T-cell (primary cell): ENCODE data around the gene SST. TPM values are rescaled to one million over a fixed set of nuclear protein-coding genes. Genes with fewer than 3 reads are reported as not detected.
"Not testable (repeated sequence)": the region's sequence is repeated elsewhere in the genome, so short reads cannot be mapped to it uniquely, and the experiment has no call there.

Source experiments
- ATAC-seq, 4 experiments: fragments of 200-7000 bp in 3 of 4; fragments of 150-1000 bp in 1 of 4; cut with Tn5 transposase; replicated peaks in 1 of 4; 1 replicate in 3 of 4; 2 replicates in 1 of 4; pipeline ENCODE4 v1.10.0; 2021; ENCODE audit warnings: moderate library complexity in 3 of 4, mild to moderate bottlenecking in 2 of 4, moderate number of reproducible peaks in 1 of 4
- CTCF ChIA-PET, 2 donors: fragments of 300-600 bp; sonication (Branson Sonifier 250); formaldehyde crosslinking; loops; one replicate each; lab custom pipeline; 2022; ENCODE audit warnings: antibody characterized with exemption in 2 of 2; lab: Charles Lee
- POLR2A ChIA-PET, 2 donors: fragments of 300-600 bp; sonication (Branson Sonifier 250); formaldehyde crosslinking; loops; one replicate each; lab custom pipeline; 2022; ENCODE audit warnings: antibody characterized with exemption in 2 of 2; lab: Charles Lee
- DNase-seq, 35 experiments: peaks; one replicate each; pipeline versions ENCODE4 v3.0.0 to v3.0.0-alpha.2; 2013 to 2023
- H3K27ac ChIP-seq: one replicate; pipeline ENCODE4 v1.5.1; 2013; ENCODE audit warnings: low read length
- H3K27me3 ChIP-seq, 2 experiments: replicated peaks in 1 of 2; 1 replicate in 1 of 2; 2 replicates in 1 of 2; pipeline versions ENCODE4 v1.6.1 to v1.7.0; 2013; ENCODE audit warnings: low read length in 1 of 2, mixed read lengths in 1 of 2; ENCODE audit not compliant: control insufficient read depth in 2 of 2, insufficient read depth in 2 of 2; ENCODE audit errors: extremely low read depth in 1 of 2
- H3K36me3 ChIP-seq, 2 donors: 1 replicate in 1 of 2; 2 replicates in 1 of 2; pipeline versions ENCODE4 v1.6.1 to v1.7.0; 2013; ENCODE audit warnings: low read length in 1 of 2; ENCODE audit not compliant: control insufficient read depth in 2 of 2, insufficient read depth in 1 of 2; ENCODE audit errors: extremely low read depth in 1 of 2
- H3K4me1 ChIP-seq, 2 experiments: 1 replicate in 1 of 2; 2 replicates in 1 of 2; pipeline versions ENCODE4 v1.6.1 to v1.7.0; 2013; ENCODE audit warnings: low read length in 2 of 2, mixed read lengths in 1 of 2; ENCODE audit not compliant: insufficient read depth in 2 of 2, control insufficient read depth in 1 of 2; ENCODE audit errors: extremely low read depth in 1 of 2
- H3K4me3 ChIP-seq, 2 donors: 1 replicate in 1 of 2; 2 replicates in 1 of 2; pipeline versions ENCODE4 v1.5.1 to v1.7.0; 2013; ENCODE audit warnings: mild to moderate bottlenecking in 2 of 2, low read length in 1 of 2, moderate library complexity in 1 of 2; ENCODE audit not compliant: control insufficient read depth in 1 of 2; ENCODE audit errors: extremely low read depth in 1 of 2
- H3K9me3 ChIP-seq: 2 replicates; pipeline ENCODE4 v1.7.0; 2013
- H3K27ac Mint-ChIP-seq, 2 donors: one replicate each; pipeline ENCODE4 v1.8.0; 2020 to 2021; ENCODE audit warnings: mild to moderate bottlenecking in 2 of 2, mixed read lengths in 2 of 2
- H3K27me3 Mint-ChIP-seq, 2 donors: one replicate each; pipeline ENCODE4 v1.8.0; 2021 to 2022; ENCODE audit warnings: mixed read lengths in 2 of 2
- H3K36me3 Mint-ChIP-seq: one replicate; pipeline ENCODE4 v1.8.0; 2021; ENCODE audit warnings: mixed read lengths
- H3K4me1 Mint-ChIP-seq, 3 donors: one replicate each; pipeline ENCODE4 v1.8.0; 2020 to 2022; ENCODE audit warnings: mixed read lengths in 3 of 3, mild to moderate bottlenecking in 1 of 3
- H3K4me3 Mint-ChIP-seq, 3 donors: one replicate each; pipeline ENCODE4 v1.8.0; 2020 to 2022; ENCODE audit warnings: mild to moderate bottlenecking in 3 of 3, mixed read lengths in 3 of 3, moderate library complexity in 3 of 3
- H3K9me3 Mint-ChIP-seq, 3 donors: one replicate each; pipeline ENCODE4 v1.8.0; 2020 to 2022; ENCODE audit warnings: mixed read lengths in 3 of 3
- whole genome bisulfite sequencing: methylation state at CpG from one replicate; pipeline ENCODE4 v1.1.5; 2013; ENCODE audit warnings: missing lambda C conversion rate; ENCODE audit not compliant: insufficient coverage; 5-methylcytosine and 5-hydroxymethylcytosine counted together
- total RNA-seq, 35 experiments: library from RNA in 6 of 35; stranded (reverse) in 6 of 35; fragments of 120-200 nt in 1 of 35; gene quantifications; one replicate each; pipeline versions ENCODE4 v1.2.1 to v1.2.4 and lab custom pipeline; 2013 to 2026

Gene SST
- total RNA-seq, 5 donors from 2014 or later (not counting 1 experiment from before 2014, with no cell fraction given), result not detected

GRCh38 chr3:187645379-187645778 lies 24.8 kb downstream of the SST start:
- no CpG with 5 or more reads among the region's 1 CpG for WGBS
- DNase-seq, H3K4me3 ChIP-seq, POLR2A ChIA-PET, H3K4me1 ChIP-seq, H3K36me3 Mint-ChIP-seq, H3K9me3 ChIP-seq, H3K36me3 ChIP-seq, H3K4me3 Mint-ChIP-seq, H3K9me3 Mint-ChIP-seq, H3K27ac Mint-ChIP-seq, H3K27me3 ChIP-seq, ATAC-seq, H3K4me1 Mint-ChIP-seq, H3K27ac ChIP-seq: not testable (repeated sequence)
- CTCF ChIA-PET, result interaction anchor here in 1 of 2 donors (0.5 kb wide), 1 partner anchor 37 kb away, joined by 5 read pairs; no protein-coding TSS in a partner anchor
- H3K27me3 Mint-ChIP-seq, result peaks cover 33 to 41% of the 10 kb centered on the region in 2 donors

- ChIA-PET CTCF (no interaction called here), POLR2A (no interaction called here)
- H3K4me1 ChIP-seq, result no peaks in the 10 kb centered on the region
- Mint-ChIP-seq H3K36me3 (no peaks in the 10 kb centered on the region), H3K27ac (no peak overlapping the region), H3K4me1 (no peaks in the 10 kb centered on the region), H3K4me3 (no peak overlapping the region), H3K27me3 (peaks cover 17 to 45% of the 10 kb centered on the region in 2 donors), H3K9me3 (no peaks in the 10 kb centered on the region)
- no peak overlapping the region for H3K4me3 ChIP-seq
- H3K27ac ChIP-seq, result no peak overlapping the region
- ATAC-seq (no peak), DNase-seq (no peak)
- H3K27me3 ChIP-seq, result no peaks in the 10 kb centered on the region
- no CpG with 5 or more reads among the region's 5 CpGs for WGBS
- no peaks in the 10 kb centered on the region for H3K9me3 ChIP-seq
- no peaks in the 10 kb centered on the region for H3K36me3 ChIP-seq
Measured at GRCh38 chr3:187642861-187643260, 27.3 kb downstream of the SST start.

GRCh38 chr3:187641320-187642016 lies 28.7 kb downstream of the SST start:
- Mint-ChIP-seq H3K27me3 (peaks cover 22 to 37% of the 10 kb centered on the region in 2 donors), H3K4me3 (no peak overlapping the region), H3K4me1 (no peaks in the 10 kb centered on the region), H3K36me3 (no peaks in the 10 kb centered on the region), H3K9me3 (no peaks in the 10 kb centered on the region), H3K27ac (no peak overlapping the region)
- H3K4me1 ChIP-seq, result no peaks in the 10 kb centered on the region
- H3K27me3 ChIP-seq, result no peaks in the 10 kb centered on the region
- no peaks in the 10 kb centered on the region for H3K36me3 ChIP-seq
- no CpG with 5 or more reads among the region's 2 CpGs for WGBS
- ChIA-PET POLR2A (interaction anchor here in 1 of 2 donors (0.6 to 0.8 kb wide), 2 partner anchors 324 to 367 kb away, joined by 3 read pairs; no protein-coding TSS in a partner anchor), CTCF (interaction anchor here (0.6 to 0.9 kb wide), 2 partner anchors 8 to 321 kb away, joined by 3 read pairs; no protein-coding TSS in a partner anchor)
- no peak overlapping the region for H3K27ac ChIP-seq
- ATAC-seq, result no peak
- H3K9me3 ChIP-seq, result no peaks in the 10 kb centered on the region
- no peak overlapping the region for H3K4me3 ChIP-seq
- no peak for DNase-seq

GRCh38 chr3:187640569-187641059 lies 29.6 kb downstream of the SST start:
- H3K4me3 ChIP-seq, result no peak overlapping the region
- CTCF ChIA-PET, result no interaction called here
- no peaks in the 10 kb centered on the region for H3K36me3 ChIP-seq
- H3K27me3 ChIP-seq, result no peaks in the 10 kb centered on the region
- WGBS, result 100% methylated on average over 1 of the region's 2 CpGs
- ATAC-seq (no peak), DNase-seq (no peak)
- no peaks in the 10 kb centered on the region for H3K9me3 ChIP-seq
- Mint-ChIP-seq H3K36me3 (no peaks in the 10 kb centered on the region), H3K27ac (no peak overlapping the region), H3K4me1 (no peaks in the 10 kb centered on the region), H3K27me3 (peaks cover 19 to 34% of the 10 kb centered on the region in 2 donors), H3K9me3 (no peaks in the 10 kb centered on the region), H3K4me3 (no peak overlapping the region)
- H3K4me1 ChIP-seq, result no peaks in the 10 kb centered on the region
- no peak overlapping the region for H3K27ac ChIP-seq
- POLR2A ChIA-PET, result interaction anchor here in 1 of 2 donors (0.8 kb wide), 1 partner anchor 323 kb away, joined by 3 read pairs; no protein-coding TSS in a partner anchor

- Mint-ChIP-seq H3K4me3 (no peak overlapping the region), H3K36me3 (peaks cover 2% of the 10 kb centered on the region), H3K9me3 (peaks cover 1 to 3% (median 2%) of the 10 kb centered on the region in 3 donors), H3K27me3 (peaks cover 15 to 30% of the 10 kb centered on the region in 2 donors), H3K4me1 (no peaks in the 10 kb centered on the region), H3K27ac (no peak overlapping the region)
- ChIA-PET CTCF (no interaction called here), POLR2A (no interaction called here)
- DNase-seq, result no peak
- H3K36me3 ChIP-seq, result no peaks in the 10 kb centered on the region
- ATAC-seq, result no peak
- no peak overlapping the region for H3K4me3 ChIP-seq
- no peaks in the 10 kb centered on the region for H3K27me3 ChIP-seq
- no peaks in the 10 kb centered on the region for H3K9me3 ChIP-seq
- WGBS, result no CpG with 5 or more reads among the region's 5 CpGs
- H3K4me1 ChIP-seq, result no peaks in the 10 kb centered on the region
- H3K27ac ChIP-seq, result no peak overlapping the region
Measured at GRCh38 chr3:187639927-187640568, 30.1 kb downstream of the SST start.

- no peak overlapping the region for H3K4me3 Mint-ChIP-seq
- ATAC-seq, result no peak
- DNase-seq, result no peak
- Histone ChIP-seq H3K27me3 (peaks cover 0 to 6% of the 10 kb centered on the region in 2 experiments), H3K4me1 (no peaks in the 10 kb centered on the region), H3K27ac (no peak overlapping the region), H3K9me3 (no peaks in the 10 kb centered on the region), H3K36me3 (no peaks in the 10 kb centered on the region), H3K4me3 (no peak overlapping the region)
- H3K27ac Mint-ChIP-seq, result no peak overlapping the region
- CTCF ChIA-PET, result no interaction called here
- no peaks in the 10 kb centered on the region for H3K4me1 Mint-ChIP-seq
- POLR2A ChIA-PET, result no interaction called here
- H3K36me3 Mint-ChIP-seq, result peaks cover 4% of the 10 kb centered on the region
- H3K27me3 Mint-ChIP-seq, result peaks cover 12 to 24% of the 10 kb centered on the region in 2 donors
- H3K9me3 Mint-ChIP-seq, result peaks cover 4 to 6% (median 5%) of the 10 kb centered on the region in 3 donors
Measured at GRCh38 chr3:187636528-187636927, 33.7 kb downstream of the SST start.
